Muscle of arm (tissue), 12 donors: ENCODE measurements around the gene PDE11A. TPM values are rescaled to one million over a fixed set of nuclear protein-coding genes. Genes with fewer than 3 reads are reported as not detected.

Experiments used
- polyA plus RNA-seq, 12 donors: library from polyadenylated mRNA; unstranded; fragments of 120-200 nt; gene quantifications; one replicate each; pipeline ENCODE4 v1.2.1, GENCODE V29; 2013; ENCODE audit not compliant: insufficient read length in 12 of 12

The PDE11A gene
- polyA plus RNA-seq, 12 donors: 0.33 to 2.0 (median 0.78) TPM; not detected in 2

Other genes with a start within 250 kb of the PDE11A start
- 10 to 100 TPM in 10 of 12 donors, 1 to 10 TPM in 1, not detected in 1; 8.2 to 19.3 (median 12.0) TPM for gene RBM45, start 39.7 kb upstream of the PDE11A start, polyA plus RNA-seq
- gene OSBPL6, start 121.7 kb upstream of the PDE11A start, polyA plus RNA-seq: 1 to 10 TPM in 11 of 12 donors, not detected in 1; 2.2 to 9.8 (median 7.6) TPM